NK-92 (cell line): ENCODE data around the gene EZH1.

Experiments used
- DNase-seq: peaks from one replicate; lab custom pipeline; 2025; ENCODE audit not compliant: unreplicated experiment; lab: John Stamatoyannopoulos, UW

Gene EZH1

DNA sequence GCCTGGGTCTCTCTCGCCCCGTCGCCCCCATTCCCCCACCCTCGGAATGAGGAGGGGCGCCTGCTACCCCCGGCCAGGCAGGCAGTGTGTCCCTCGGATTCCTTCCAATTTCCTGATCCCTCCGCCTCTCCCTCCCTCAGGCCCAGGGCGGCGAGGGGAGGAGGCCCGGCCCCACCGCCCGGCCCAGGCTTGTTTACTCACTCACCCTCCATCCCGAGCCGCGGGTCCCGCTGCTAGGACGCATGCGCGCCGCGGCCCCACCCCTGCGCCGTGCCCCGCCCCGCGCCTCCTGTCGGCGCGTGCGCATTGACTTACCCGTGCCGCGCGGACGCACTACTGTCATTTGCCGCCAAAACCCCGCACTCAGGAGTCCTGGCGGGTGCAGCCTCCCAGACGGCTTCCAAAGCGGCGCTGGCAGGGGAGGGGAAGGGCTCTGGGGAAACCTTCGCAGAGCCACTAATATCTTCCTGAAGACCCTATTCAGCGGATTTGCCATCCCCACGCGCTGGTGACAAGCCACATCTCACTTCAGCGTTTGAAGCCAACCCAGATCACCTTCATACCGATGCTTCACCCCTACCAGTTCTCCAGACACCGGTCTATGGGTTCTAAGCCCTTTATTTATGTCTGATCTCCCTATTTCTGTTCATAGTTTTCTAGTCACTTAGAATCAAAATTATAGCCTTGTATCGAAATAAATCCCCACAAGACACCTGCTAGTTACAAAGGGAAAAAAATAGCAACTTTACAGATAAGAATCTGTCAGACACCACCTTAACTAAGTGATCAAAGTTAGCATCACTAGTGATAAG lies at the start of gene EZH1:
TSS of gene EZH1 (minus strand) at position 235 of the 812 bp plus-strand sequence. CDS start 16,099 bp downstream, outside the sequence.
- peak; percentile 65 for DNase-seq

DNA sequence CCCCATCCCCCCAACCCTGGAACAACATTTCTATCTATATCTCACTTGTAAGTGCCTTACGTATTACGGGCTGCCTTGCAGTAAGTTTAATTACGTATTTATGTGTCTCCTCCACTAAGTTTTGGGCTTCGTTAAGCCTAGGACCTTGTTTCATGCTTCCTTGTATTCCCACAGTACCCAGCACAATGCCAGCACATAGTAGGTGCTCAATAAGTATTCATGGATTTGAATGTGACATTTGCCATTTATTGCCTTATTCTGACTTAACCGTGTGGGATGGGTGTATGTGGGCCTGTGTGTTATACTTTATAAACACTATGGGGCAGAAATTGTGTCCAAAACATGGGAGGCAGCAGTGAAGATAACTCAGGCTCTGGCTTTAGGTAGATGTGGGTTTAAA lies 47.7 kb upstream of the EZH1 start:
- no peak for DNase-seq

DNA sequence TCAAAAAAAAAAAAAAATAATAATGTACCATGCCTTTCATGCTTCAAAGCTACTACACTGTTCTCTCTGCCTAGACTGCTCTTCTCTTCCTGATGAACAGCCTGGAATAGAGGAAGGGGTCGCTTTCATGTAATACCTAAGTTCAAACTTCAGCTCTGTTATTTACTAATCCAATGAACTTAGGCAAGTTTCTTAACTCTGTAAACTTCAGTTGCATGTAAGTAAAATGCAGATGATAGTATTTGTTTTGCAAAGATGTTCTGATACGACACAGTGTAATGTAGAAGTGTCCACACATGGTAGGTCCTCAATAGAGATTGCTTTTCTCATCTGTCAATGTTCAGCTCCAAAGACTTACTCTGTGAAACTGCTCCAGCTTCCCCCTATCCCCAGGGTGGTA lies 47.1 kb upstream of the EZH1 start:
- DNase-seq, result no peak

DNA sequence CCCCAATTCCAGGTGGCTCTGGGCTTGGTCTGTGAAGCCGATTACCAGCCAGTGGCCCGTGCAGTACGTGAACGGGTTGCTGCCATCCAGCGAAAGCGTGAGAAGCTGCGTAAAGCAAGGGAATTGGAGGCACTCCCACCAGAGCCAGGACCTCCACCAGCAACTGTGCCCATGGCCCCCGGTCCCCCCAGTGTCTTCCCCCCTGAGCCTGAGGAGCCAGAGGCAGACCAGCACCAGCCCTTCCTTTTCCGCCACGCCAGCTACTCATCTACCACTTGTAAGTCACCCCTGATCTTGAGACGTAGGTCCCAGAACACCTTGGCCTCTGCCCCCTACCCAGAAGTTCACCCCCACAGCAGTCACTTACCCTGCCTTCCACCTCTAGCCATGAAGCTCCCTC lies 42.4 kb upstream of the EZH1 start:
- no peak for DNase-seq

DNA sequence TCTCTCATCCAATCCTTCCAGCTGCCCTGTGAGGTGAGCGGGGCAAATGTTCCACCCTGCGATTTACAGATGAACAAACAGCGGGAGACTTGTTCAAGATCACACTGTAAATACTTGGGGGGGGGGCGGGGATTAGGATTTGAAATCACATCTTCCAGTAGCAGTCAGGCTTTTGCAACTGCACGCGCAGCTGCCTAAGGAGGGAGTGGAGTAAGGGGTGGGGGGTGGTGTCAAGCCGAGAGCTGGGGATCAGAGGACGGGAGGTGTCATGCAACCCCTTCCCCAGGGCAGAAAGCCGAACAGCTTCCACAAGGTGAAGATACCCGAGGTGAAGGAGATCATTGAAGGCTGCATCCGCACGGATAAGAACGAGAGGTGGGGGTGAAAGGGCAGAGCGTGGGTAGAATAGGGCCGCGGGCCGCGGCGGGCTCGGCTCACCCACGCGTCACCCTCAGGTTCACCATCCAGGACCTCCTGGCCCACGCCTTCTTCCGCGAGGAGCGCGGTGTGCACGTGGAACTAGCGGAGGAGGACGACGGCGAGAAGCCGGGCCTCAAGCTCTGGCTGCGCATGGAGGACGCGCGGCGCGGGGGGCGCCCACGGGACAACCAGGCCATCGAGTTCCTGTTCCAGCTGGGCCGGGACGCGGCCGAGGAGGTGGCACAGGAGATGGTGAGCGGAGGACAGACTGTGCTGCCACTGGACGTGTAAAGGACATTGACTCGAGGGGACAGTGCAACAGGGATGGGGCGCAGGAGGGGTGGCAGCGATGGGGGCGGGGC lies 40.2 kb upstream of the EZH1 start:
- DNase-seq, result no peak

DNA sequence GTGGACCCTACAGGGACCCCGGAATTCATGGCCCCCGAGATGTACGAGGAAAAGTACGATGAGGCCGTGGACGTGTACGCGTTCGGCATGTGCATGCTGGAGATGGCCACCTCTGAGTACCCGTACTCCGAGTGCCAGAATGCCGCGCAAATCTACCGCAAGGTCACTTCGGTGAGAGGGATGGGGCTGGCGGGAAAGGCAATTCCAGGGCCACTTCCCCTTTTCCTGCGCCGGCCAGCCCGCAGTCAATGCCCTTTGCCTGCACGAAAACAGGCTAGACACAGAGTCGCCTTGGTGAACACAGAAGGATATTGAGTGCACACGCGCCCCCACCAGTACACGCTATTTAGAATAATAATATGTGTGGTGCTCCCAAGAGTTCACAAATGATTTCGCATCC lies 39.6 kb upstream of the EZH1 start:
- DNase-seq, result no peak

DNA sequence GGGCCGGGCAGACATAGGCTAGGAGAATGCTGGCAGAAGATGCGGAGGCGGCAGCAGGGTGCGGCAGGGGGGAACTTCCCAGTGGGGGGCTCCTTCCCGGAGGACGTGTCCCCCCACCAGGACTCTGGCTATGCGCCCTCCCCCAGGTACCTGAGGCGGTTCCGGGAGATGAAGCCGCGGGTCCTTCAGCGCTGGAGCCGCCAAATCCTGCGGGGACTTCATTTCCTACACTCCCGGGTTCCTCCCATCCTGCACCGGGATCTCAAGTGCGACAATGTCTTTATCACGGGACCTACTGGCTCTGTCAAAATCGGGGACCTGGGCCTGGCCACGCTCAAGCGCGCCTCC lies 38.9 kb upstream of the EZH1 start:
- DNase-seq, result no peak

DNA sequence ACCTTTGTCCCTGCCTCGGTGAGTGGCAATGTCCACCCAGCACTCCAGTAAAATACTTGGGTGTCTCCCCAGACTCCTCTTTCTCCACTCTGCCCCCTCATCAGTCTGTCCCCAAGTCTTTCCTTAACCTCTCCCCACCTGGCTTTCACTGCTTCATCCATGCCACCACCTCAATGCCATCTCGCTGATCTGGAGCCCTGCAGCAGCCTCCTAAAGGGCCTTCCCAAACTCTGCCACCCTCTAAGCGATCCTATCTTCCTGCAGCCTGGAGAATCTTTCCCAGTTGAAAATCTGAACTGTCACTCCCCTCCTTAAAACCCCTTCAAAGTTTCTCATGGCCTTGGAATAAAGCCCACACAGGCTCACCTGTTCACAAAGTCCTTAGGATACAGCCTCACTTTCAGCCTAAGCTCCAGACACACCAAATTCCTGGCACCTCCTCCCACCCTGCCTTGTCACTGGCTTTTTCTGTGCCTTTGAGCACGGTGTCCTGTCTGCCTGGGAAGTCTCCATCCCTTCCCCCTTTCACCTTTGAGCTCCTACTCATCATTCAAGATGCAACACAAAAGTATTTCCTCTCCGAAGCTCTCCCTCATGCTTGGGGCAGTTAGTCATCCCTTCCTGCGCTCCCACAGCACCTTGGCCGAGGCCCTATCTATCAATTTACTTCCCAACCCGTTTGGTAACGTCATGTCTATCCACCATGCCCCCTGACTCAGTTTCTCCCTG lies 38.4 kb upstream of the EZH1 start:
- no peak for DNase-seq

DNA sequence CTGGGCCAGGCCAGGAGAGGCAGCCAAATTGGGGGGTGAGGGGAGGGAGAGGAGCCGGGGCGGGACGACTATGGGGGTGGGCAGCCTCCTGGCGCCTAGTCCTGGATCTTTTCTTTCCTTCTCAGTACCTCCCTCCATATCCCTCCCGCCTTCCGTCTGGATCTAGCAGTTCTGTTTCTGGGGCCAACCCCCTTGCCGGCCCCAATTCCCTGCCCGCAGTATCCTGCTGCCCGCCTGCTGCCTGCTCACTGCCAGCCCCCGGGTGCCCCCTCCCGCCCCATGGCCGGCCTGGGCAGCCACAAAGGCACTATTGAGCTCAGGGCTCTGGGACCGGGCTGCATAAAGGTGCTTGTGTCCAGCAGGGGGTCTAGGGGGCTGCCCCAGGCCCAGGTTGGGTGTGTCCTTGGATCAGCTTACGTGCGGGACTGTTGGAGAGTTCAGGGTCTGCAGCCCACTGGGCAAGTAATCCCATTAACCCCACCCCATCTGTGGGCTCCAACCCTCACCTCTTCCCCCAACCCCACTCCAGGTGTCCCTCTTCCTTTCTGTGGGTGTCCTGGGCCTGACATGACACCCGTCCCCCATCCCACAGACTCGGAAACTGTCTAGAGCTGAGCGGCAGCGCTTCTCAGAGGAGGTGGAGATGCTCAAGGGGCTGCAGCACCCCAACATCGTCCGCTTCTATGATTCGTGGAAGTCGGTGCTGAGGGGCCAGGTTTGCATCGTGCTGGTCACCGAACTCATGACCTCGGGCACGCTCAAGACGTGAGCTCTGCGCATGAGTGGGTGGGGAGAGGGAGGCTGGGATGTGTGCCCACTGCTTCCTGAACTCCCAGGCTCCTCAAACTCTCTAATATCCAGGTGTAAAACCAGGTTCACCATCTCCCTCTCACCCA lies 37.6 kb upstream of the EZH1 start:
- no peak for DNase-seq

DNA sequence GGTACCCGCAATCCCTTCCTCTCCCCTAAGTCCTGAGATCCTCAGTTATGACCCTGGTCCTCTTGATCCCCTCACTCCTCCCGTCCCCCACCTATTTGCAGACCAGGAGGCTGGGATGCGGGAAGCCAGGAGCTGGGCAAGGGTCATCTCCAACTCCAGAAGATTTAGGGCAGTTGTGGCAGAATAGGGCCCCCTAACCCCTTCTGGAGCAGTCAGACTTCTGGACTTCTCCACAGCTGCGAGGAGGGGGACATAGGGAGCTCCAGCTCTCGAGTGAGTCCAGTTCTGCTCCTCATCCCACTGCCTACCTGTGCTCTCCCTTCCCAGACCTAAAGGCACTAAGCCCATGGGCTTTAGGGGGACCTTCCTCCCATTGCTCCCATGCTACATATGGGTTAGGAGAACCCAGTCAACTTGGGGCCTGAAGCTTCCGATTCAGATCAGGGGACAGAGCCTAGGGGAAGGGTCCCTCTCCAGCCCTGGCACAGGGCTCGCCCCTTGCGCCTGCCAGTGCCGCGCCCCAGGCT lies 36.9 kb upstream of the EZH1 start:
- no peak for DNase-seq

DNA sequence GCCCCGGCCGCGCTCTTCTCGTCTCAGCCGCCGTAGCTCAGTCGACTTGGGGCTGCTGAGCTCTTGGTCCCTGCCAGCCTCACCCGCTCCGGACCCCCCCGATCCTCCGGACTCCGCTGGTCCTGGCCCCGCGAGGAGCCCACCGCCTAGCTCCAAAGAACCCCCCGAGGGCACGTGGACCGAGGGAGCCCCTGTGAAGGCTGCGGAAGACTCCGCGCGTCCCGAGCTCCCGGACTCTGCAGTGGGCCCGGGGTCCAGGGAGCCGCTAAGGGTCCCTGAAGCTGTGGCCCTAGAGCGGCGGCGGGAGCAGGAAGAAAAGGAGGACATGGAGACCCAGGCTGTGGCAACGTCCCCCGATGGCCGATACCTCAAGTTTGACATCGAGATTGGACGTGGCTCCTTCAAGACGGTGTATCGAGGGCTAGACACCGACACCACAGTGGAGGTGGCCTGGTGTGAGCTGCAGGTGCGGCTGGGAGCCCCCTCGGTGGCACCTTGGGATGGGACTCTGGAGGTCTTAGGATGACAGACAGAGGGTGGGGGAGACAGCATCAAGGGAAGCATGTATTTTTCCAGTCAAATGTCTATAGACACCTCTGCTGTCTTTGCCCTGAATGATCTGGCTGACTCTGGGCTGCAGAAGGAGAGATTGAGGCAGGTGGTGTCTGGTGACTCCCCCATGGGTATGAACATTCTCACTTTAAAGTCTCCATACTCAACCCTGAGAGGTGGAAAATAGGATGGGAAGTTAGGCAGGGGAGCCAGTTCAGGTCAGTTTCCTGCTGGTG lies 36.2 kb upstream of the EZH1 start:
- DNase-seq, result no peak

DNA sequence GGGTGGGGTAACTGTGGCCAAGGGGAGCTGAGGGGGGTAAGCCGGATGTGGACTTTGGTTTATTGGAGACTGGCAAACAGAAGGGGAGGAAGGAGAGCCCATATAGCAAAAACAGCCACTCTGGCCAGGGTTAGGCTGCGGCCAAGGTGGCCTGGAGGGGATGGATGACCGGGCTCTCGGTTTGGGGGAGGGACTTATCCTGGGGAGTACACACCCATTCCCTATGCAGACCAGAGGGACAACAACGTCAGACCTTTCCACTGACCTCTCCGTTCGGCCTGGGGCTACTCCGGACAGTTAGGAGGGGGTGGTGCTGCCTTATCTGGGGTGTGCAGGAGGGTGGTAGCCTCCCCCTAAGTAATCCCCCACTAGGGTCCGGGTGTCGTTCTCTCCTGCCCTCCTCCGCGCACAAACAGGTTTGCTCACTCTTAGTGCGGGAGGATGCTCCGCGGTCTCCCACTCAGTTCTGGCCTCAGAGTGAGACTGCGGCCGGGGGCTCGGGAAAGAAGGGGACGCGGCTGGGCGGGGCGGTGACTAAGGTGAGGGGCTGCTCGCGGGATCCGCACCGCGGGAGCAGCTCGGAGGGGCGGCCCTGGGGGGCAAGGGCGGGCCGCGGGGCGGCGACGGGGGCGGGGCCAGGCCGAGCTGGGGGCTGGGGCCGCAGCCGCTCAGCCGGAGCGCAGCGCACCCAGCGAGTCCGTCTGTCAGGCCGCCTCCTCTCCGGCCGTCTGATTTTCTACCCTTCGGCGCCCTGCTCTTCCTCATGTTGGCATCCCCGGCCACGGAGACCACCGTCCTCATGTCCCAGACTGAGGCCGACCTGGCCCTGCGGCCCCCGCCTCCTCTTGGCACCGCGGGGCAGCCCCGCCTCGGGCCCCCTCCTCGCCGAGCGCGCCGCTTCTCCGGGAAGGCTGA lies 35.4 kb upstream of the EZH1 start, which contains the start of gene WNK4:
TSS of gene WNK4 (plus strand) at position 675 of the 915 bp plus-strand sequence. CDS start at position 764, 89 bp downstream.
- DNase-seq, result no peak

DNA sequence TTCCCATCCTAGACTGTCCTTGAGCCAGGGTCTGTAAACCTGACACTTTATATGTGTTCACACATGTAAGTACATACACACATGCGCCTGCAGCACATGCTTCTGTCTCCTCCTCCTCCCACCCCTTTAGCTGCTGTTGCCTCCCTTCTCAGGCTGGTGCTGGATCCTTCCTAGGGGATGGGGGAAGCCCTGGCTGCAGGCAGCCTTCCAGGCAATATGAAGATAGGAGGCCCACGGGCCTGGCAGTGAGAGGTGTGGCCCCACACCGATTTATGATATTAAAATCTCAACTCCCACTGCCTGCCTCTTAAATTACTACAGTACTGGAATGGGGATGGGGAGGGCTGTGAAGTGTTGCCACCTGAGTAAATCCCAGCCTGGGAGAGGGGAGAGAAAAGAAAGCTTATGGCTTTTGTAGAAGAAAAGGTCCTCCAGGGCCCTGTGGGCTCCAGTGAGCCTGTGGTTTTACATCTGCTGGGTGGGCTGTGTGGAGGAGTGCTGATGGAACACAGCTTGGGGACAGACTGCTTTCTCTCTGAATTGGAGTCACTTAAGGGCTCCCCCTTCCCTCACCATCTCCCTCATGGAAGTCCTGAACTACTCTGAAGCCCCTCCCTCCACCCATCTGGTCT lies 34.6 kb upstream of the EZH1 start:
- DNase-seq, result no peak

DNA sequence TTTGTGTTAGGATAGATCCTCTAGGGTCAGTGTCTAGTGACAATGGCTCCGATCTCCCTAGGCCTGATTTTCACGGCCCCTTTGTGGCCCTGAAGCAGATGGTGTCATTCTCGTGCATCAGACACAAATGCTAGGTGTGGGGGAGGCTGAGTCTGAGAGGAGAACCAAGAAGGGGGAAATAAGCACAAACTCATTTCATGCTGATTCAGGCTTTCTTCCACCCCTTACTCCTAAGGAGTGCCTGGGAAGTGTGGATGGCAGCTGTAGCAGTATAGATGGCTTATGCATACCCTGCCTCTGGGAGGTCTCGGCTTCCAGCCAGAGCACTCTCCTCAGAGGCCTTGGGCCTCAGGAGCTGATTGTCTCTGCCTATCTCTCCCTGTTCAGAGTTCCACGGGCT lies 33.7 kb upstream of the EZH1 start:
- no peak for DNase-seq

DNA sequence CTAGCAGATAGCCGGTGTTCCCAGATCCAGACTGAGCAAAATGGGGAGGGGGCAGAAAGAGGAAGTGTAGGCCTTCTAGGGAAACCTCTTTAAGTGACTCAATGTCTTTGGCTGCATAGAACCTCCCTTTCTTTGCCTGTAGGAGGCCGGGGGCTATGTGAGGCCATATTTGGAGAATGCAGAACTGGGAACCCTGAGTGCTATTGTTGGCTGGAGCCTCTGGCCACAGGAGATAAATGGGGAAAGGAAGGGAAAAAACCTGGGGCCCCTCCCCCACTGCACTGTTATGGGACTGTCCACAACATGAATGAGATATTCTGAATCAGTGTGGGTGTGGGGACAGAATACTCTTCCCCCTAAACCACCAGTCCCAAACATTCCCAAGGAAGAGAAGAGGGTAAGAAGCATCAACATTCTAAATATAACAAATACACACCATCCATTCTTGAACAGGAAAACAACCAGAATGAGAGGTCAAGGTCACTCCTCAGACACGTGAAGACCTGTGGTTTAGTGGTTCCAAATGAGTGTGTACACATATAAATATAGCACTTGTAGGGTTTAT lies 30.8 kb upstream of the EZH1 start:
- no peak for DNase-seq

DNA sequence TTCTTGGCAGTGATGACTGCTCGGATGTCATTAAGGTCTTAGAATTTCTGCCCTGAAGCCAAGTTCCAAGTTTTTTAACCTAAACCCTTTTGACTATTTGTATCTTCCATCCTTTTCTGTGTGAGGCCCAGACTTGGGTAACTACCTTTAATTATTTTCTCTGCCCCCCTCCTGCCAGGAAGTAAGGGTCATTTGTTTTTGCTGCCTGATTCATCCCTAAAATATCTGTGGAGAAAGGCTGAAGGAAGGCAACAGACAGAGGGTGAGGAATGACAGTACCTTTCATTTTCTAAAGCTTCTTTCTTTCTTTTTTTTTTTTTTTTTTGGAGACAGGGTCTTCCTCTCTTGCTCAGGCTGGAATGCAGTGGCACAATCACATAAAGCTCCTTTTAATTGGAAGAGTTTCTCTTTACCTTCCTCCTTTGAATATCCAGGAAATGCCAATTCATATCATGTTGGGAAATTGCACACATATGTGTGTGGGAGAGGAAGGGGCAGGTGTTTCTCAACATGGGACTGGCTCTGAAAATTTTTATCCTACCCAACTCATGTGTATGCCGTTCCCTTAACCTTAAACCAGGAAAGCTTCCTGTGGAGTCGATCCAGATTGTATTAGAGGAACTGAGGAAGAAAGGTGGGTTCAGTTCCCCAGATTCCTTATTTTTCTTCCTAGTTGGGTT lies 29.4 kb upstream of the EZH1 start:
- DNase-seq, result no peak
